GM23338 (cell line): Measurements from ENCODE around the gene FN1. TPM values are rescaled to one million over a fixed set of nuclear protein-coding genes. Genes with fewer than 3 reads are reported as not detected.

ENCODE experiments used
- ATAC-seq: fragments of 200-7000 bp; cut with Tn5 transposase; 3 replicates; pipeline ENCODE4 v1.9.1; 2020
- DNase-seq: peaks from one replicate; pipeline ENCODE4 v3.0.0-alpha.2; 2015; ENCODE audit warnings: low spot score
- H2AFZ ChIP-seq: fragments of 200-600 bp; sonication (generic); 2 replicates; pipeline ENCODE4 v1.8.0; 2016; ENCODE audit warnings: antibody characterized with exemption, mild to moderate bottlenecking, moderate library complexity
- H3F3A ChIP-seq: fragments of 200-600 bp; sonication (generic); replicated peaks from 2 replicates; pipeline ENCODE4 v1.8.0; 2017; ENCODE audit warnings: antibody characterized with exemption, mixed run types, low read depth
- H3K27ac ChIP-seq: fragments of 200-600 bp; sonication (generic); 2 replicates; pipeline ENCODE4 v1.6.1; 2016; ENCODE audit warnings: low read depth
- H3K27me3 ChIP-seq: fragments of 200-600 bp; sonication (generic); 2 replicates; pipeline ENCODE4 v1.8.0; 2016; ENCODE audit warnings: mild to moderate bottlenecking, mixed run types, moderate library complexity; ENCODE audit not compliant: insufficient read depth
- H3K36me3 ChIP-seq: fragments of 200-600 bp; sonication (generic); 2 replicates; pipeline ENCODE4 v1.8.0; 2016; ENCODE audit warnings: mild to moderate bottlenecking; ENCODE audit not compliant: insufficient read depth
- H3K4me1 ChIP-seq: fragments of 200-600 bp; sonication (generic); 2 replicates; pipeline ENCODE4 v1.8.0; 2016; ENCODE audit warnings: mild to moderate bottlenecking, moderate library complexity; ENCODE audit not compliant: insufficient read depth
- H3K4me2 ChIP-seq: fragments of 200-600 bp; sonication (generic); 2 replicates; pipeline ENCODE4 v1.7.1; 2017; ENCODE audit warnings: mixed run types
- H3K4me3 ChIP-seq: fragments of 200-600 bp; sonication (generic); 2 replicates; pipeline ENCODE4 v1.6.1; 2016; ENCODE audit warnings: mixed run types
- H3K79me2 ChIP-seq: fragments of 200-600 bp; sonication (generic); replicated peaks from 2 replicates; pipeline ENCODE4 v1.8.0; 2017; ENCODE audit warnings: mild to moderate bottlenecking; ENCODE audit not compliant: insufficient read depth
- H3K9me2 ChIP-seq: fragments of 200-600 bp; sonication (generic); 2 replicates; pipeline ENCODE4 v1.8.0; 2017; ENCODE audit not compliant: insufficient read depth
- H4K20me1 ChIP-seq: fragments of 200-600 bp; sonication (generic); replicated peaks from 2 replicates; pipeline ENCODE4 v1.8.0; 2017; ENCODE audit warnings: mild to moderate bottlenecking; ENCODE audit not compliant: insufficient read depth
- H3K27ac Mint-ChIP-seq: 2 replicates; pipeline ENCODE4 v1.8.0; 2020; ENCODE audit warnings: inconsistent platforms, mild to moderate bottlenecking, moderate library complexity, mixed read lengths
- H3K27me3 Mint-ChIP-seq: 3 replicates; pipeline ENCODE4 v1.8.0; 2022; ENCODE audit warnings: low read depth, mild to moderate bottlenecking, moderate library complexity, mixed read lengths, inconsistent platforms; ENCODE audit not compliant: insufficient read depth, poor library complexity
- H3K36me3 Mint-ChIP-seq: 3 replicates; pipeline ENCODE4 v1.8.0; 2021; ENCODE audit warnings: low read depth, mild to moderate bottlenecking, inconsistent platforms, moderate library complexity, mixed read lengths
- H3K4me1 Mint-ChIP-seq: 3 replicates; pipeline ENCODE4 v1.8.0; 2020; ENCODE audit warnings: mild to moderate bottlenecking, inconsistent platforms, mixed read lengths
- H3K4me3 Mint-ChIP-seq: 3 replicates; pipeline ENCODE4 v1.8.0; 2021; ENCODE audit warnings: moderate library complexity, mild to moderate bottlenecking, inconsistent platforms, mixed read lengths
- H3K9me3 Mint-ChIP-seq: 3 replicates; pipeline ENCODE4 v1.8.0; 2020; ENCODE audit warnings: moderate library complexity, mild to moderate bottlenecking, inconsistent platforms, mixed read lengths
- ETS1 ChIP-seq: IDR thresholded peaks from 2 replicates; pipeline ENCODE4 v1.6.1; 2016; ENCODE audit warnings: antibody characterized with exemption
- EZH2 ChIP-seq: fragments of 200-600 bp; sonication (generic); IDR thresholded peaks from one replicate; pipeline ENCODE4 v1.8.0; 2017; ENCODE audit warnings: antibody characterized with exemption, mild to moderate bottlenecking, low read depth; ENCODE audit not compliant: unreplicated experiment
- EZH2phosphoT487 ChIP-seq: fragments of 200-600 bp; sonication (generic); IDR thresholded peaks from one replicate; pipeline ENCODE4 v1.8.1; 2018; ENCODE audit warnings: antibody characterized with exemption; ENCODE audit not compliant: unreplicated experiment
- JUNB ChIP-seq: IDR thresholded peaks from one replicate; pipeline ENCODE4 v1.6.1; 2016; ENCODE audit warnings: antibody characterized with exemption; ENCODE audit not compliant: unreplicated experiment
- NANOG ChIP-seq: IDR thresholded peaks from 2 replicates; pipeline ENCODE4 v1.6.1; 2016; ENCODE audit warnings: antibody characterized with exemption, borderline replicate concordance
- POLR2AphosphoS5 ChIP-seq: IDR thresholded peaks from 2 replicates; pipeline ENCODE4 v1.6.1; 2016; ENCODE audit warnings: antibody characterized with exemption, low read depth
- REST ChIP-seq: IDR thresholded peaks from one replicate; pipeline ENCODE4 v1.6.1; 2018; ENCODE audit warnings: antibody characterized with exemption; ENCODE audit not compliant: unreplicated experiment
- ZNF114 ChIP-seq: fragments of 250-450 bp; sonication (Bioruptor Pico); IDR thresholded peaks from 2 replicates; pipeline ENCODE4 v1.5.0; 2020; ENCODE audit warnings: mild to moderate bottlenecking, moderate library complexity
- ZNF331 ChIP-seq: fragments of 250-450 bp; sonication (Bioruptor Pico); IDR thresholded peaks from 2 replicates; pipeline ENCODE4 v1.5.0; 2020; ENCODE audit warnings: low read depth, mild to moderate bottlenecking, moderate library complexity
- polyA plus RNA-seq: library from polyadenylated mRNA; unstranded; fragments of >200 nt; fragmentation: Nextera tagmentation; extraction: Ambion mirVana; gene quantifications from 2 replicates; pipeline ENCODE4 v1.2.1, GENCODE V29; 2016
- total RNA-seq: library from RNA; depleted of rRNA; stranded (reverse); fragments of >200 nt; shearing (Covaris generic); gene quantifications from 2 replicates; pipeline ENCODE4 v1.2.3, GENCODE V29; 2014
- TF ChIP-seq, protein P1 (sequence below), 2 experiments: fragments of 200-600 bp in 1 of 2; sonication (generic) in 1 of 2; conservative IDR thresholded peaks; 2 replicates each; pipeline versions ENCODE4 v1.5.1 to v1.6.1; 2016 to 2017; ENCODE audit warnings: antibody characterized with exemption in 2 of 2, low read depth in 2 of 2, mild to moderate bottlenecking in 2 of 2, moderate library complexity in 1 of 2

Gene FN1
- total and polyA plus RNA-seq, 2 experiments from 2014 or later = 79.6 to 255 TPM

GRCh38 chr2:215439980-215440512 is 4.2 kb upstream of the FN1 start:
- Mint-ChIP-seq H3K27me3 (peaks cover 7% of the 10 kb centered on the region), H3K36me3 (no peaks in the 10 kb centered on the region), H3K27ac (no peak overlapping the region), H3K9me3 (no peaks in the 10 kb centered on the region), H3K4me1 (peaks cover 21% of the 10 kb centered on the region), H3K4me3 (no peak overlapping the region)
- TF ChIP-seq NANOG (no peak), EZH2 (no peak), ZNF114 (no peak), REST (no peak), EZH2phosphoT487 (no peak)
- Histone ChIP-seq H3K27me3 (no peaks in the 10 kb centered on the region), H3K4me2 (no peak overlapping the region), H3K79me2 (peaks cover 2% of the 10 kb centered on the region; the same call in 1 of the 2 replicates), H3K4me3 (no peak overlapping the region), H3K4me1 (peaks cover 11% of the 10 kb centered on the region), H3K9me2 (no peaks in the 10 kb centered on the region), H4K20me1 (no peaks in the 10 kb centered on the region), H3F3A (no peaks in the 10 kb centered on the region), H3K36me3 (no peaks in the 10 kb centered on the region), H3K27ac (no peak overlapping the region), H2AFZ (no peak overlapping the region)
- no peak for ATAC-seq
- no peak for DNase-seq

DNA sequence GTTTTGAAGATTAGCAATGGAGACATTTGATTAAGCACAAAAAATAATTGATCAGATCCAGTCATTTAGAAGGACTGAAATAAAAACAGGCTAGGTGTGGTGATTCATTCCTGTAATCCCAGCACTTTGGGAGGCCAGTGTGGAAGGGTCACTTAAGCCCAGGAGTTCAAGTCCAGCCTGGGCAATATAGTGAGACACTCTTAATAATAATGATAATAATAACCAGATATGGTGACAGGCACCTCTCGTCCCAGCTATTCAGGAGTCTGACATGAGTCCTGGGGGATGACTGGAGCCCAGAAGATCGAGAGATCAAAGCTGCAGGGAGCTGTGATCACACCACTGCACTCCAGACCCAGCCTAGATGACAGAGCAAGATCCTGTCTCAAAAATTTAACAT is 3.5 kb upstream of the FN1 start:
- H3F3A ChIP-seq = no peaks in the 10 kb centered on the region
- no peaks in the 10 kb centered on the region for H4K20me1 ChIP-seq
- ATAC-seq (no peak), DNase-seq (no peak)
- Mint-ChIP-seq H3K9me3 (no peaks in the 10 kb centered on the region), H3K4me3 (no peak overlapping the region), H3K27ac (no peak overlapping the region), H3K4me1 (peaks cover 27% of the 10 kb centered on the region), H3K36me3 (no peaks in the 10 kb centered on the region), H3K27me3 (peaks cover 8% of the 10 kb centered on the region)
- H3K27ac ChIP-seq = no peak overlapping the region
- no peaks in the 10 kb centered on the region for H3K9me2 ChIP-seq
- no peak overlapping the region for H3K4me2 ChIP-seq
- no peak overlapping the region for H3K4me3 ChIP-seq
- H2AFZ ChIP-seq = no peak overlapping the region
- H3K36me3 ChIP-seq = no peaks in the 10 kb centered on the region
- H3K4me1 ChIP-seq = peaks cover 17% of the 10 kb centered on the region
- H3K27me3 ChIP-seq = no peaks in the 10 kb centered on the region
- peaks cover 7% of the 10 kb centered on the region; the same call in 1 of the 2 replicates for H3K79me2 ChIP-seq
- no peak for TF ChIP-seq POLR2AphosphoS5
- TF ChIP-seq ETS1 = no peak
- no peak for TF ChIP-seq JUNB
- TF ChIP-seq NANOG = no peak
- TF ChIP-seq REST = no peak
- TF ChIP-seq, protein P1, sequence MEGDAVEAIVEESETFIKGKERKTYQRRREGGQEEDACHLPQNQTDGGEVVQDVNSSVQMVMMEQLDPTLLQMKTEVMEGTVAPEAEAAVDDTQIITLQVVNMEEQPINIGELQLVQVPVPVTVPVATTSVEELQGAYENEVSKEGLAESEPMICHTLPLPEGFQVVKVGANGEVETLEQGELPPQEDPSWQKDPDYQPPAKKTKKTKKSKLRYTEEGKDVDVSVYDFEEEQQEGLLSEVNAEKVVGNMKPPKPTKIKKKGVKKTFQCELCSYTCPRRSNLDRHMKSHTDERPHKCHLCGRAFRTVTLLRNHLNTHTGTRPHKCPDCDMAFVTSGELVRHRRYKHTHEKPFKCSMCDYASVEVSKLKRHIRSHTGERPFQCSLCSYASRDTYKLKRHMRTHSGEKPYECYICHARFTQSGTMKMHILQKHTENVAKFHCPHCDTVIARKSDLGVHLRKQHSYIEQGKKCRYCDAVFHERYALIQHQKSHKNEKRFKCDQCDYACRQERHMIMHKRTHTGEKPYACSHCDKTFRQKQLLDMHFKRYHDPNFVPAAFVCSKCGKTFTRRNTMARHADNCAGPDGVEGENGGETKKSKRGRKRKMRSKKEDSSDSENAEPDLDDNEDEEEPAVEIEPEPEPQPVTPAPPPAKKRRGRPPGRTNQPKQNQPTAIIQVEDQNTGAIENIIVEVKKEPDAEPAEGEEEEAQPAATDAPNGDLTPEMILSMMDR (conservative IDR thresholded peaks at IDR 0.05; ENCODE audit: low read depth in 2 of 2) = no peak
- TF ChIP-seq ZNF331 = no peak
